HL-60 (cell line): ENCODE measurements around the gene STIP1.

ENCODE experiments used
- CTCF ChIP-seq: IDR thresholded peaks from one replicate; pipeline ENCODE4 v1.5.1; 2011; ENCODE audit warnings: low read length, control low read depth, inconsistent platforms; ENCODE audit not compliant: insufficient read depth
- GABPA ChIP-seq: IDR thresholded peaks from 2 replicates; pipeline ENCODE4 v1.6.1; 2012; ENCODE audit warnings: low read depth
- POLR2AphosphoS5 ChIP-seq: IDR thresholded peaks from 2 replicates; pipeline ENCODE4 v1.6.1; 2012; ENCODE audit warnings: low read depth
- SPI1 ChIP-seq: IDR thresholded peaks from 2 replicates; pipeline ENCODE4 v1.6.1; 2012; ENCODE audit warnings: low read depth, mild to moderate bottlenecking, borderline replicate concordance
- TF ChIP-seq, protein P1 (sequence below): IDR thresholded peaks from 2 replicates; pipeline ENCODE4 v1.6.1; 2012; ENCODE audit warnings: low read depth; ENCODE audit not compliant: insufficient replicate concordance

- no peak for TF ChIP-seq CTCF
- TF ChIP-seq POLR2AphosphoS5: peak; percentile 61; the same call in 1 of the 2 replicates
- peak; percentile 61 for TF ChIP-seq GABPA
- TF ChIP-seq, protein P1, sequence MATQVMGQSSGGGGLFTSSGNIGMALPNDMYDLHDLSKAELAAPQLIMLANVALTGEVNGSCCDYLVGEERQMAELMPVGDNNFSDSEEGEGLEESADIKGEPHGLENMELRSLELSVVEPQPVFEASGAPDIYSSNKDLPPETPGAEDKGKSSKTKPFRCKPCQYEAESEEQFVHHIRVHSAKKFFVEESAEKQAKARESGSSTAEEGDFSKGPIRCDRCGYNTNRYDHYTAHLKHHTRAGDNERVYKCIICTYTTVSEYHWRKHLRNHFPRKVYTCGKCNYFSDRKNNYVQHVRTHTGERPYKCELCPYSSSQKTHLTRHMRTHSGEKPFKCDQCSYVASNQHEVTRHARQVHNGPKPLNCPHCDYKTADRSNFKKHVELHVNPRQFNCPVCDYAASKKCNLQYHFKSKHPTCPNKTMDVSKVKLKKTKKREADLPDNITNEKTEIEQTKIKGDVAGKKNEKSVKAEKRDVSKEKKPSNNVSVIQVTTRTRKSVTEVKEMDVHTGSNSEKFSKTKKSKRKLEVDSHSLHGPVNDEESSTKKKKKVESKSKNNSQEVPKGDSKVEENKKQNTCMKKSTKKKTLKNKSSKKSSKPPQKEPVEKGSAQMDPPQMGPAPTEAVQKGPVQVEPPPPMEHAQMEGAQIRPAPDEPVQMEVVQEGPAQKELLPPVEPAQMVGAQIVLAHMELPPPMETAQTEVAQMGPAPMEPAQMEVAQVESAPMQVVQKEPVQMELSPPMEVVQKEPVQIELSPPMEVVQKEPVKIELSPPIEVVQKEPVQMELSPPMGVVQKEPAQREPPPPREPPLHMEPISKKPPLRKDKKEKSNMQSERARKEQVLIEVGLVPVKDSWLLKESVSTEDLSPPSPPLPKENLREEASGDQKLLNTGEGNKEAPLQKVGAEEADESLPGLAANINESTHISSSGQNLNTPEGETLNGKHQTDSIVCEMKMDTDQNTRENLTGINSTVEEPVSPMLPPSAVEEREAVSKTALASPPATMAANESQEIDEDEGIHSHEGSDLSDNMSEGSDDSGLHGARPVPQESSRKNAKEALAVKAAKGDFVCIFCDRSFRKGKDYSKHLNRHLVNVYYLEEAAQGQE: peak; percentile 25
- peak; percentile 81; the same call in 1 of the 2 replicates for TF ChIP-seq SPI1
Measured at GRCh38 chr11:64206457-64207255, 20.7 kb downstream of the STIP1 start, which contains the start of gene FERMT3.
